Lower leg skin (tissue), 3 donors: Measurements from ENCODE around the gene C16orf96.

Experiments used
- POLR2A ChIP-seq, 2 donors: fragments of 450-650 bp; IDR thresholded peaks; one replicate each; pipeline ENCODE4 v1.6.1; 2016 to 2017; ENCODE audit warnings: antibody characterized with exemption in 2 of 2, mild to moderate bottlenecking in 1 of 2, moderate library complexity in 1 of 2
- TF ChIP-seq, protein P1 (sequence below), 3 donors: fragments of 450-650 bp; IDR thresholded peaks; one replicate each; pipeline ENCODE4 v1.5.1; 2016; ENCODE audit warnings: antibody characterized with exemption in 3 of 3, mild to moderate bottlenecking in 3 of 3, moderate library complexity in 2 of 3

DNA sequence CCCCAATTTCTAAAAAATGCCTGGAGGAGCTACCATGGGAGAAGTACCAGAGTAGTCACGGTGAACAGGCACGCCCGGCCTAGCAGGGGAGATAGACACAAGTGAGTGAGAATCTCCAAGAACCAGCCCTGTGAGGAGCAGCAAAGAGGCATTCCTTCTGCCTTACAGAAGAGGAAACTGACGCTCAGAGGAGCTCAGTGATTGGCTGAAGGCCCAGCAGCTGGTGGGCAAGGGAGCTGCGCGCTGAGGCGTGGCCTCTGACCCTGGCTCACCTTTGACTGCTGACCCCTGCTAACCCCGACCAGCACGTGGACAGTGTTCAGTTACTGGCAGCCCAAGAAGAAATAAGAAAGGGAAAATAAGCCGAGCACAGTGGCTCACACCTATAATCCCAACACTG lies 1.8 kb downstream of the C16orf96 start:
- TF ChIP-seq, protein P1, sequence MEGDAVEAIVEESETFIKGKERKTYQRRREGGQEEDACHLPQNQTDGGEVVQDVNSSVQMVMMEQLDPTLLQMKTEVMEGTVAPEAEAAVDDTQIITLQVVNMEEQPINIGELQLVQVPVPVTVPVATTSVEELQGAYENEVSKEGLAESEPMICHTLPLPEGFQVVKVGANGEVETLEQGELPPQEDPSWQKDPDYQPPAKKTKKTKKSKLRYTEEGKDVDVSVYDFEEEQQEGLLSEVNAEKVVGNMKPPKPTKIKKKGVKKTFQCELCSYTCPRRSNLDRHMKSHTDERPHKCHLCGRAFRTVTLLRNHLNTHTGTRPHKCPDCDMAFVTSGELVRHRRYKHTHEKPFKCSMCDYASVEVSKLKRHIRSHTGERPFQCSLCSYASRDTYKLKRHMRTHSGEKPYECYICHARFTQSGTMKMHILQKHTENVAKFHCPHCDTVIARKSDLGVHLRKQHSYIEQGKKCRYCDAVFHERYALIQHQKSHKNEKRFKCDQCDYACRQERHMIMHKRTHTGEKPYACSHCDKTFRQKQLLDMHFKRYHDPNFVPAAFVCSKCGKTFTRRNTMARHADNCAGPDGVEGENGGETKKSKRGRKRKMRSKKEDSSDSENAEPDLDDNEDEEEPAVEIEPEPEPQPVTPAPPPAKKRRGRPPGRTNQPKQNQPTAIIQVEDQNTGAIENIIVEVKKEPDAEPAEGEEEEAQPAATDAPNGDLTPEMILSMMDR (IDR thresholded peaks at IDR 0.05) = no peak
- TF ChIP-seq POLR2A (IDR thresholded peaks at IDR 0.05) = no peak
